K562 (cell line): Measurements from ENCODE around the gene DR1. TPM values are rescaled to one million over a fixed set of nuclear protein-coding genes. Genes with fewer than 3 reads are reported as not detected.

Experiments used
- ATAC-seq: fragments of 200-7000 bp; cut with Tn5 transposase; 3 replicates; pipeline ENCODE4 v1.9.1; 2020; ENCODE audit warnings: moderate library complexity
- BruUV-seq: library from RNA; stranded (reverse); fragments of 400-500 nt; replicated peaks from 2 replicates; lab custom pipeline; 2021; lab: Mats Ljungman, UMichigan
- CTCF ChIA-PET: fragments of 300-600 bp; formaldehyde crosslinking; extraction: SDS; loops from one replicate; lab custom pipeline; 2021; ENCODE audit warnings: low intra/inter-chr PET ratio; lab: Yijun Ruan, JAX
- POLR2A ChIA-PET: fragments of 300-600, 350-650 bp; sonication (Branson Sonifier 250); formaldehyde crosslinking; extraction: SDS; loops from one replicate; lab custom pipeline; 2021; ENCODE audit warnings: antibody characterized with exemption, inconsistent platforms; lab: Yijun Ruan, JAX
- DNase-seq, 4 experiments: peaks; one replicate each; pipeline versions ENCODE4 v3.0.0 to v3.0.0-alpha.2; 2011 to 2018; ENCODE audit warnings: low spot score in 3 of 4, mixed read lengths in 3 of 4; ENCODE audit errors: extremely low read depth in 1 of 4
- FAIRE-seq: peaks from 2 replicates; lab custom pipeline; 2011; peaks lifted over from hg19 to GRCh38; lab: Jason Lieb, UNC
- H2AFZ ChIP-seq: 2 replicates; pipeline ENCODE4 v1.6.0; 2011; ENCODE audit warnings: low read depth, low read length, control low read depth, inconsistent platforms
- H3K27ac ChIP-seq: fragments of 200-600 bp; 3 replicates; pipeline ENCODE4 v1.8.0; 2011; ENCODE audit warnings: low read depth, mild to moderate bottlenecking, control low read depth, inconsistent platforms, low read length, moderate library complexity, mixed read lengths; ENCODE audit errors: extremely low read depth
- H3K27me3 ChIP-seq, 2 experiments: fragments of 300-600 bp in 1 of 2; 2 replicates in 1 of 2; 3 replicates in 1 of 2; pipeline versions ENCODE4 v1.6.0 to v1.8.0; 2011; ENCODE audit warnings: inconsistent platforms in 2 of 2, low read length in 2 of 2, mild to moderate bottlenecking in 1 of 2, mixed read lengths in 1 of 2, moderate library complexity in 1 of 2; ENCODE audit not compliant: control insufficient read depth in 2 of 2, insufficient read depth in 2 of 2
- H3K36me3 ChIP-seq: fragments of 300-600 bp; 3 replicates; pipeline ENCODE4 v1.8.0; 2011; ENCODE audit warnings: mild to moderate bottlenecking, low read length, inconsistent platforms; ENCODE audit not compliant: control insufficient read depth, insufficient read depth
- H3K4me1 ChIP-seq, 2 experiments: fragments of 200-600 bp in 1 of 2; replicated peaks in 1 of 2; 2 replicates in 1 of 2; 3 replicates in 1 of 2; pipeline versions ENCODE4 v1.5.1 to v1.8.0; 2011; ENCODE audit warnings: inconsistent platforms in 2 of 2, low read length in 2 of 2, mild to moderate bottlenecking in 1 of 2, mixed read lengths in 1 of 2, moderate library complexity in 1 of 2; ENCODE audit not compliant: control insufficient read depth in 2 of 2, insufficient read depth in 2 of 2
- H3K4me2 ChIP-seq: 2 replicates; pipeline ENCODE4 v1.6.1; 2011; ENCODE audit warnings: low read length, control low read depth, inconsistent platforms, mixed read lengths; ENCODE audit not compliant: insufficient read depth
- H3K4me3 ChIP-seq: fragments of 200-600 bp; sonication (generic), shearing (Covaris generic); 2 replicates; pipeline ENCODE4 v1.5.1; 2016; ENCODE audit warnings: control low read depth, inconsistent platforms
- H3K79me2 ChIP-seq: fragments of 200-600 bp; 3 replicates; pipeline ENCODE4 v1.8.0; 2011; ENCODE audit warnings: low read length, inconsistent platforms; ENCODE audit not compliant: control insufficient read depth, insufficient read depth
- H3K9ac ChIP-seq, 2 experiments: 2 replicates each; pipeline versions ENCODE4 v1.6.0 to v1.6.1; 2011; ENCODE audit warnings: low read depth in 2 of 2, low read length in 2 of 2, control low read depth in 1 of 2, inconsistent platforms in 1 of 2, mild to moderate bottlenecking in 1 of 2, mixed read lengths in 1 of 2; ENCODE audit not compliant: insufficient read depth in 1 of 2
- H3K9me1 ChIP-seq: one replicate; pipeline ENCODE4 v1.6.0; 2011; ENCODE audit warnings: inconsistent platforms, mild to moderate bottlenecking, low read length, moderate library complexity; ENCODE audit not compliant: control insufficient read depth, insufficient read depth
- H3K9me3 ChIP-seq: replicated peaks from 2 replicates; pipeline ENCODE4 v1.5.1; 2011; ENCODE audit warnings: low read depth, low read length, inconsistent platforms; ENCODE audit not compliant: control insufficient read depth, insufficient read depth
- H4K20me1 ChIP-seq: replicated peaks from 2 replicates; pipeline ENCODE4 v1.6.1; 2011; ENCODE audit warnings: low read length, inconsistent platforms, mixed read lengths; ENCODE audit not compliant: control insufficient read depth, insufficient read depth
- BRF1 ChIP-seq: IDR thresholded peaks from 3 replicates; pipeline ENCODE4 v1.6.1; 2011; ENCODE audit warnings: borderline replicate concordance, mild to moderate bottlenecking; ENCODE audit not compliant: insufficient read length; ENCODE audit errors: extremely low read depth
- CEBPB ChIP-seq: fragments of 450-650 bp; IDR thresholded peaks from 2 replicates; pipeline ENCODE4 v1.6.1; 2016; ENCODE audit warnings: missing genetic modification characterization, missing compliant biosample characterization
- CREM ChIP-seq: IDR thresholded peaks from 2 replicates; pipeline ENCODE4 v1.6.1; 2014; ENCODE audit warnings: antibody characterized with exemption, low read depth
- HDAC8 ChIP-seq: fragments of 450-650 bp; IDR thresholded peaks from 2 replicates; pipeline ENCODE4 v1.6.1; 2016; ENCODE audit warnings: mild to moderate bottlenecking, missing genetic modification characterization, moderate library complexity, missing compliant biosample characterization
- KAT8 ChIP-seq: fragments of 450-650 bp; IDR thresholded peaks from 2 replicates; pipeline ENCODE4 v1.6.1; 2016; ENCODE audit warnings: low read depth, mild to moderate bottlenecking
- KHSRP ChIP-seq: fragments of 450-650 bp; IDR thresholded peaks from 2 replicates; pipeline ENCODE4 v1.6.1; 2017
- MTA1 ChIP-seq: fragments of 450-650 bp; IDR thresholded peaks from 2 replicates; pipeline ENCODE4 v1.6.1; 2017; ENCODE audit warnings: borderline replicate concordance
- POLR2A ChIP-seq: fragments of 450-650 bp; conservative IDR thresholded peaks from 2 replicates; pipeline ENCODE4 v1.6.1; 2016
- ZFPM2 ChIP-seq: fragments of 250-450 bp; sonication (Bioruptor Pico); IDR thresholded peaks from 2 replicates; pipeline ENCODE4 v1.5.1; 2022; ENCODE audit warnings: mild to moderate bottlenecking
- ZKSCAN8 ChIP-seq: fragments of 200-800 bp; sonication (Bioruptor generic); IDR thresholded peaks from 2 replicates; pipeline ENCODE4 v1.6.1; 2016; ENCODE audit warnings: missing genetic modification characterization, missing compliant biosample characterization
- ZNF239 ChIP-seq: fragments of 250-450 bp; sonication (Bioruptor Pico); IDR thresholded peaks from 2 replicates; pipeline ENCODE4 v1.4.0; 2020; ENCODE audit warnings: mild to moderate bottlenecking
- ZNF444 ChIP-seq: fragments of 250-450 bp; sonication (Bioruptor Pico); IDR thresholded peaks from 2 replicates; pipeline ENCODE4 v1.4.0; 2020; ENCODE audit warnings: mild to moderate bottlenecking, moderate library complexity
- ZNF778 ChIP-seq: fragments of 450-650 bp; formaldehyde crosslinking; IDR thresholded peaks from 2 replicates; pipeline ENCODE4 v1.4.0; 2020; ENCODE audit warnings: mild to moderate bottlenecking, moderate library complexity
- WGBS: fragments of 100-300 bp; shearing (Covaris generic); methylation state at CpG from one replicate; pipeline ENCODE4 v1.1.6; 2016; ENCODE audit warnings: low coverage, mixed read lengths; ENCODE audit not compliant: insufficient coverage; ENCODE audit errors: missing lambda C conversion rate; 5-methylcytosine and 5-hydroxymethylcytosine counted together
- in situ Hi-C: fragments of 300-500 bp; cut with MboI; formaldehyde crosslinking; loops from 4 replicates; pipeline ENCODE4 v1.15.0; 2018; ENCODE audit warnings: inconsistent platforms, mixed read lengths
- intact Hi-C: fragments of 100-400 bp; cut with micrococcal nuclease; formaldehyde crosslinking; loops from 2 replicates; pipeline ENCODE4 v1.14.2; 2022
- polyA plus RNA-seq, 8 experiments: library from polyadenylated mRNA; depleted of rRNA in 4 of 8; stranded (reverse) in 5 of 8; unstranded in 3 of 8; fragments of >200 nt; fragmentation: Nextera tagmentation in 2 of 8; fragmentation: Illumina TruSeq in 1 of 8; extraction: Ambion mirVana in 2 of 8; extraction: Trizol in 1 of 8; gene quantifications; 2 replicates each; pipeline versions ENCODE4 v1.2.1 to v1.2.3, GENCODE V29; 2011 to 2014; ENCODE audit warnings: inconsistent platforms in 1 of 8, missing spikeins in 1 of 8
- total RNA-seq, 7 experiments: library from RNA; depleted of rRNA in 6 of 7; stranded (reverse); fragments of >200 nt in 6 of 7; fragmentation: Illumina TruSeq in 2 of 7; extraction: Trizol in 2 of 7; gene quantifications; 2 replicates each; pipeline versions ENCODE4 v1.2.1 to v1.2.3, GENCODE V29; 2011 to 2021; ENCODE audit warnings: low replicate concordance in 1 of 7
- TF ChIP-seq, protein P1 (sequence below): fragments of 450-650 bp; formaldehyde crosslinking; IDR thresholded peaks from 2 replicates; pipeline ENCODE4 v1.4.0; 2022; ENCODE audit warnings: mild to moderate bottlenecking, moderate library complexity

DR1 gene
- total and polyA plus RNA-seq, 9 of the 15 experiments (the other 6 are each of a cell fraction or from before 2014, with no cell fraction given), result 8.1 to 78.8 (median 46.3) TPM

- FAIRE-seq, result no peak
- Histone ChIP-seq H3K27me3 (no peaks in the 10 kb centered on the region), H3K4me1 (no peaks in the 10 kb centered on the region), H3K27ac (no peak overlapping the region), H3K9ac (no peak overlapping the region), H3K9me3 (no peaks in the 10 kb centered on the region), H3K9me1 (no peaks in the 10 kb centered on the region), H3K4me3 (no peak overlapping the region), H3K4me2 (no peak overlapping the region), H3K36me3 (no peaks in the 10 kb centered on the region), H2AFZ (no peak overlapping the region), H3K79me2 (no peaks in the 10 kb centered on the region), H4K20me1 (no peaks in the 10 kb centered on the region)
- TF ChIP-seq ZFPM2 (CRISPR knock-in tag) (no peak), MTA1 (no peak), BRF1 (no peak), ZNF444 (no peak), CREM (no peak), CEBPB (tag) (no peak), ZKSCAN8 (no peak), POLR2A (no peak), KAT8 (no peak), KHSRP (no peak), ZNF778 (CRISPR knock-in tag) (no peak), ZNF239 (CRISPR knock-in tag) (no peak), HDAC8 (tag) (no peak)
- TF ChIP-seq, protein P1, sequence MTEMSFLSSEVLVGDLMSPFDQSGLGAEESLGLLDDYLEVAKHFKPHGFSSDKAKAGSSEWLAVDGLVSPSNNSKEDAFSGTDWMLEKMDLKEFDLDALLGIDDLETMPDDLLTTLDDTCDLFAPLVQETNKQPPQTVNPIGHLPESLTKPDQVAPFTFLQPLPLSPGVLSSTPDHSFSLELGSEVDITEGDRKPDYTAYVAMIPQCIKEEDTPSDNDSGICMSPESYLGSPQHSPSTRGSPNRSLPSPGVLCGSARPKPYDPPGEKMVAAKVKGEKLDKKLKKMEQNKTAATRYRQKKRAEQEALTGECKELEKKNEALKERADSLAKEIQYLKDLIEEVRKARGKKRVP (CRISPR knock-in tag), result no peak
- WGBS, result 55% methylated on average over 2 of the region's 2 CpGs
- ATAC-seq, result no peak
- intact Hi-C loops (no loop called here), in situ Hi-C loops (no loop called here)
- CTCF ChIA-PET, result no interaction called here
- no peak for DNase-seq
- no TSS peak for BruUV-seq
- POLR2A ChIA-PET, result interaction anchor here (0.8 kb wide), 1 partner anchor 995 kb away, joined by 4 read pairs; no protein-coding TSS in a partner anchor
Observed at GRCh38 chr1:93394514-93394913, 48.8 kb downstream of the DR1 start.
